CD4-positive, alpha-beta T cell treated with Interleukin-4 for 4 hours (primary cell): ENCODE data around the gene CMC1.
"Not testable (repeated sequence)": the region's sequence is repeated elsewhere in the genome, so short reads cannot be mapped to it uniquely, and the experiment has no call there.

Experiments
- DNase-seq: peaks from one replicate; pipeline ENCODE4 v3.0.0-alpha.2; 2020

CMC1 gene

GRCh38 chr3:28241221-28242160, at the start of gene CMC1:
CMC1 (plus strand) TSS chr3:28241619; CDS start chr3:28241794, 175 bp downstream.
- DNase-seq = peak; percentile 87

GRCh38 chr3:28198161-28198560, 43.3 kb upstream of the CMC1 start:
- DNase-seq = no peak

GRCh38 chr3:28198974-28199373, 42.4 kb upstream of the CMC1 start:
- no peak for DNase-seq

GRCh38 chr3:28199643-28200042, 41.8 kb upstream of the CMC1 start:
- DNase-seq = not testable (repeated sequence)

- DNase-seq = not testable (repeated sequence)
Measured at GRCh38 chr3:28200366-28200848, 41.0 kb upstream of the CMC1 start.

GRCh38 chr3:28206479-28206878, 34.9 kb upstream of the CMC1 start:
- DNase-seq = no peak

- DNase-seq = no peak
Measured at GRCh38 chr3:28207000-28207733, 34.3 kb upstream of the CMC1 start.

GRCh38 chr3:28210968-28211713, 30.3 kb upstream of the CMC1 start:
- DNase-seq = peak; percentile 48

GRCh38 chr3:28212681-28213080, 28.7 kb upstream of the CMC1 start:
- no peak for DNase-seq

- DNase-seq = no peak
Measured at GRCh38 chr3:28215407-28215806, 26.0 kb upstream of the CMC1 start.

GRCh38 chr3:28218071-28218916, 23.1 kb upstream of the CMC1 start:
- no peak for DNase-seq

- DNase-seq = no peak
Measured at GRCh38 chr3:28218917-28219198, 22.6 kb upstream of the CMC1 start.

- DNase-seq = no peak
Measured at GRCh38 chr3:28224430-28224829, 17.0 kb upstream of the CMC1 start.

GRCh38 chr3:28226020-28226419, 15.4 kb upstream of the CMC1 start:
- no peak for DNase-seq

- DNase-seq = no peak
Measured at GRCh38 chr3:28228623-28229022, 12.8 kb upstream of the CMC1 start.

GRCh38 chr3:28232659-28233058, 8.8 kb upstream of the CMC1 start:
- no peak for DNase-seq

- DNase-seq = no peak
Measured at GRCh38 chr3:28234454-28234853, 7.0 kb upstream of the CMC1 start.

- DNase-seq = no peak
Measured at GRCh38 chr3:28239108-28239507, 2.3 kb upstream of the CMC1 start.

GRCh38 chr3:28240441-28240840, 978 bp upstream of the CMC1 start:
- no peak for DNase-seq

- DNase-seq = no peak
Measured at GRCh38 chr3:28242519-28242918, 1.1 kb downstream of the CMC1 start.

GRCh38 chr3:28243424-28244106, 2.1 kb downstream of the CMC1 start:
- DNase-seq = peak; percentile 44

- no peak for DNase-seq
Measured at GRCh38 chr3:28244491-28244890, 3.1 kb downstream of the CMC1 start.
